Measurements from ENCODE around the gene TSPAN1. TPM values are rescaled to one million over a fixed set of nuclear protein-coding genes. Genes with fewer than 3 reads are reported as not detected.

The TSPAN1 gene
- total and polyA plus RNA-seq, 12 donors = 0.39 to 44.6 (median 7.6) TPM

GRCh38 chr1:46153732-46154131, 21.2 kb upstream of the TSPAN1 start:
- no peaks in the 10 kb centered on the region for H3K4me1 ChIP-seq (replicated peaks in 1 of 2)
- intact Hi-C loops (cut with DNase I) = no loop called here
- TF ChIP-seq, protein P1, sequence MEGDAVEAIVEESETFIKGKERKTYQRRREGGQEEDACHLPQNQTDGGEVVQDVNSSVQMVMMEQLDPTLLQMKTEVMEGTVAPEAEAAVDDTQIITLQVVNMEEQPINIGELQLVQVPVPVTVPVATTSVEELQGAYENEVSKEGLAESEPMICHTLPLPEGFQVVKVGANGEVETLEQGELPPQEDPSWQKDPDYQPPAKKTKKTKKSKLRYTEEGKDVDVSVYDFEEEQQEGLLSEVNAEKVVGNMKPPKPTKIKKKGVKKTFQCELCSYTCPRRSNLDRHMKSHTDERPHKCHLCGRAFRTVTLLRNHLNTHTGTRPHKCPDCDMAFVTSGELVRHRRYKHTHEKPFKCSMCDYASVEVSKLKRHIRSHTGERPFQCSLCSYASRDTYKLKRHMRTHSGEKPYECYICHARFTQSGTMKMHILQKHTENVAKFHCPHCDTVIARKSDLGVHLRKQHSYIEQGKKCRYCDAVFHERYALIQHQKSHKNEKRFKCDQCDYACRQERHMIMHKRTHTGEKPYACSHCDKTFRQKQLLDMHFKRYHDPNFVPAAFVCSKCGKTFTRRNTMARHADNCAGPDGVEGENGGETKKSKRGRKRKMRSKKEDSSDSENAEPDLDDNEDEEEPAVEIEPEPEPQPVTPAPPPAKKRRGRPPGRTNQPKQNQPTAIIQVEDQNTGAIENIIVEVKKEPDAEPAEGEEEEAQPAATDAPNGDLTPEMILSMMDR (IDR thresholded peaks at IDR 0.05) = no peak
- no peak for TF ChIP-seq POLR2A (IDR thresholded peaks at IDR 0.05)
- H3K27ac ChIP-seq = no peak overlapping the region
- H3K4me3 ChIP-seq = no peak overlapping the region
- no peak for DNase-seq
- no peaks in the 10 kb centered on the region for H3K36me3 ChIP-seq (replicated peaks in 1 of 2)
- WGBS, 4 donors = 92 to 100% (median 96%) methylated on average over 1 of the region's 1 CpG
- H3K9me3 ChIP-seq (replicated peaks in 1 of 3) = no peaks in the 10 kb centered on the region
- no peaks in the 10 kb centered on the region for H3K27me3 ChIP-seq

DNA sequence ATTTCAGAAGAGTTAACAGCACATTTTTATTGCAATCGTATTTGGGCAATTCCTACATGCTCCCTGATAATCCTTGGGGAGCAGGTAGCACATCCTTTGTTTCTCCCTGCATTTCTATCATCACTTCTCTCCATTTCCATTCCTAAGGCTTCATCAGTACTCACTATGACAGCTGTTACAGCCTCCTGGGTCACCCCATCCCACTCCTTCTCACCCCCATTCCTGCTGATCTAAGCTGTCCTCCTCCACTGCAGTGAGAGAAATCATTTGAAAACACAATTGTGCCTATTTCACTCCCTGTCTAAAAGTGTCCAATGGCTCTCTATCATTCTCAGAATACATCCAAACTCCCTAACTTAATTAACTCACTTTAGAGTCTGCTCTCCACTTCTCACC, 17.0 kb upstream of the TSPAN1 start:
- H3K4me3 ChIP-seq = no peak overlapping the region
- no peaks in the 10 kb centered on the region for H3K27me3 ChIP-seq
- intact Hi-C loops (cut with DNase I) = no loop called here
- TF ChIP-seq, protein P1 (IDR thresholded peaks at IDR 0.05) = no peak
- TF ChIP-seq POLR2A (IDR thresholded peaks at IDR 0.05) = no peak
- H3K4me1 ChIP-seq (replicated peaks in 1 of 2) = no peaks in the 10 kb centered on the region
- no peaks in the 10 kb centered on the region for H3K9me3 ChIP-seq (replicated peaks in 1 of 3)
- WGBS, 4 donors = 76 to 100% (median 95%) methylated on average over 1 of the region's 1 CpG
- DNase-seq = no peak
- H3K36me3 ChIP-seq (replicated peaks in 1 of 2) = no peaks in the 10 kb centered on the region
- no peak overlapping the region for H3K27ac ChIP-seq

- 86 to 95% (median 90%) methylated on average over 13 of the region's 13 CpGs for WGBS, 4 donors
- DNase-seq = no peak
- TF ChIP-seq, protein P1 (IDR thresholded peaks at IDR 0.05) = no peak
- no peak for TF ChIP-seq POLR2A (IDR thresholded peaks at IDR 0.05)
- intact Hi-C loops (cut with DNase I) = no loop called here
- no peaks in the 10 kb centered on the region for H3K4me1 ChIP-seq (replicated peaks in 1 of 2)
- no peaks in the 10 kb centered on the region for H3K27me3 ChIP-seq
- no peaks in the 10 kb centered on the region for H3K36me3 ChIP-seq (replicated peaks in 1 of 2)
- no peak overlapping the region for H3K4me3 ChIP-seq
- H3K27ac ChIP-seq = no peak overlapping the region
- no peaks in the 10 kb centered on the region for H3K9me3 ChIP-seq (replicated peaks in 1 of 3)
Observed at GRCh38 chr1:46158312-46159281, 16.3 kb upstream of the TSPAN1 start.

GRCh38 chr1:46159516-46159915, 15.4 kb upstream of the TSPAN1 start:
- WGBS, 4 donors = 81 to 87% (median 85%) methylated on average over 3 of the region's 3 CpGs
- no peaks in the 10 kb centered on the region for H3K9me3 ChIP-seq (replicated peaks in 1 of 3)
- no peak overlapping the region for H3K4me3 ChIP-seq
- intact Hi-C loops (cut with DNase I) = no loop called here
- TF ChIP-seq, protein P1 (IDR thresholded peaks at IDR 0.05) = no peak
- TF ChIP-seq POLR2A (IDR thresholded peaks at IDR 0.05) = no peak
- H3K36me3 ChIP-seq (replicated peaks in 1 of 2) = no peaks in the 10 kb centered on the region
- no peaks in the 10 kb centered on the region for H3K4me1 ChIP-seq (replicated peaks in 1 of 2)
- no peak overlapping the region for H3K27ac ChIP-seq
- DNase-seq = no peak
- no peaks in the 10 kb centered on the region for H3K27me3 ChIP-seq

Data from adrenal gland (tissue), 12 donors.